Measurements from ENCODE around the gene EFNA1.

GRCh38 chr1:155080312-155081228 is 47.1 kb upstream of the EFNA1 start:
- TF ChIP-seq, protein P1, sequence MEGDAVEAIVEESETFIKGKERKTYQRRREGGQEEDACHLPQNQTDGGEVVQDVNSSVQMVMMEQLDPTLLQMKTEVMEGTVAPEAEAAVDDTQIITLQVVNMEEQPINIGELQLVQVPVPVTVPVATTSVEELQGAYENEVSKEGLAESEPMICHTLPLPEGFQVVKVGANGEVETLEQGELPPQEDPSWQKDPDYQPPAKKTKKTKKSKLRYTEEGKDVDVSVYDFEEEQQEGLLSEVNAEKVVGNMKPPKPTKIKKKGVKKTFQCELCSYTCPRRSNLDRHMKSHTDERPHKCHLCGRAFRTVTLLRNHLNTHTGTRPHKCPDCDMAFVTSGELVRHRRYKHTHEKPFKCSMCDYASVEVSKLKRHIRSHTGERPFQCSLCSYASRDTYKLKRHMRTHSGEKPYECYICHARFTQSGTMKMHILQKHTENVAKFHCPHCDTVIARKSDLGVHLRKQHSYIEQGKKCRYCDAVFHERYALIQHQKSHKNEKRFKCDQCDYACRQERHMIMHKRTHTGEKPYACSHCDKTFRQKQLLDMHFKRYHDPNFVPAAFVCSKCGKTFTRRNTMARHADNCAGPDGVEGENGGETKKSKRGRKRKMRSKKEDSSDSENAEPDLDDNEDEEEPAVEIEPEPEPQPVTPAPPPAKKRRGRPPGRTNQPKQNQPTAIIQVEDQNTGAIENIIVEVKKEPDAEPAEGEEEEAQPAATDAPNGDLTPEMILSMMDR (IDR thresholded peaks at IDR 0.05): no peak
- TF ChIP-seq POLR2A (IDR thresholded peaks at IDR 0.05): no peak

Data from heart left ventricle (tissue), 13 donors.